A549 (cell line): ENCODE data around the gene ADGRL2. TPM values are rescaled to one million over a fixed set of nuclear protein-coding genes. Genes with fewer than 3 reads are reported as not detected.

ENCODE experiments used
- ATAC-seq, 2 experiments: fragments of 200-7000 bp in 1 of 2; fragments of >200 bp in 1 of 2; cut with Nextera tagmentation in 1 of 2; cut with Tn5 transposase in 1 of 2; 3 replicates each; pipeline versions ENCODE4 v1.8.0 to v1.9.1; 2018 to 2020; ENCODE audit warnings: mild to moderate bottlenecking in 1 of 2, moderate library complexity in 1 of 2
- CTCF ChIA-PET: fragments of 300-600 bp; sonication (Branson Sonifier 250); formaldehyde crosslinking; extraction: SDS; loops from one replicate; lab custom pipeline; 2021; ENCODE audit warnings: antibody characterized with exemption, inconsistent platforms; lab: Yijun Ruan, JAX
- POLR2A ChIA-PET: fragments of 350-600 bp; formaldehyde crosslinking; extraction: SDS; loops from one replicate; lab custom pipeline; 2021; ENCODE audit warnings: antibody characterized with exemption, inconsistent platforms; lab: Yijun Ruan, JAX
- DNase-seq, 2 experiments: peaks; one replicate each; pipeline versions ENCODE4 v3.0.0 to v3.0.0-alpha.2; 2011 to 2016; ENCODE audit warnings: low read depth in 1 of 2, low spot score in 1 of 2
- FAIRE-seq: peaks from 2 replicates; lab custom pipeline; 2011; peaks lifted over from hg19 to GRCh38; lab: Jason Lieb, UNC
- H3K27ac ChIP-seq, 2 experiments: fragments of >200 bp; sonication (Bioruptor Twin); formaldehyde crosslinking; 3 replicates each; pipeline ENCODE4 v1.5.1; 2016 to 2017
- H3K4me1 ChIP-seq: fragments of >200 bp; sonication (Bioruptor Twin); formaldehyde crosslinking; 3 replicates; pipeline ENCODE4 v1.6.1; 2016
- H3K4me2 ChIP-seq: fragments of >200 bp; sonication (Bioruptor Twin); formaldehyde crosslinking; 3 replicates; pipeline ENCODE4 v1.6.1; 2016
- H3K4me3 ChIP-seq: fragments of >200 bp; sonication (Bioruptor Twin); formaldehyde crosslinking; 3 replicates; pipeline ENCODE4 v1.5.1; 2016
- H3K9me3 ChIP-seq: fragments of >200 bp; sonication (Bioruptor Twin); formaldehyde crosslinking; 3 replicates; pipeline ENCODE4 v1.6.1; 2016
- BCL3 ChIP-seq: fragments of >200 bp; sonication (Bioruptor Twin); formaldehyde crosslinking; IDR thresholded peaks from 3 replicates; pipeline ENCODE4 v1.6.1; 2016
- BHLHE40 ChIP-seq: IDR thresholded peaks from 2 replicates; pipeline ENCODE4 v1.6.1; 2012; ENCODE audit warnings: low read depth, low read length, inconsistent platforms
- CBX8 ChIP-seq: fragments of 200-600 bp; sonication (generic); IDR thresholded peaks from 2 replicates; pipeline ENCODE4 v1.6.1; 2016
- CHD4 ChIP-seq: fragments of 200-600 bp; sonication (generic); IDR thresholded peaks from 2 replicates; pipeline ENCODE4 v1.6.1; 2016; ENCODE audit warnings: antibody characterized with exemption, mild to moderate bottlenecking, borderline replicate concordance
- CTCF ChIP-seq: fragments of >200 bp; sonication (Bioruptor Twin); formaldehyde crosslinking; IDR thresholded peaks from 3 replicates; pipeline ENCODE4 v1.5.1; 2016
- EHMT2 ChIP-seq: fragments of 200-600 bp; sonication (generic); IDR thresholded peaks from 2 replicates; pipeline ENCODE4 v1.6.1; 2016; ENCODE audit warnings: antibody characterized with exemption, low read depth, mild to moderate bottlenecking, moderate library complexity
- FOSL2 ChIP-seq, 2 experiments: fragments of 450-650 bp in 1 of 2; fragments of >200 bp in 1 of 2; sonication (Bioruptor Twin) in 1 of 2; formaldehyde crosslinking; IDR thresholded peaks; 2 replicates each; pipeline versions ENCODE4 v1.5.0 to v1.6.1; 2016 to 2020; ENCODE audit warnings: mild to moderate bottlenecking in 1 of 2, moderate library complexity in 1 of 2
- GATA3 ChIP-seq: IDR thresholded peaks from 2 replicates; pipeline ENCODE4 v1.6.1; 2012; ENCODE audit warnings: borderline replicate concordance
- HEYL ChIP-seq: fragments of 250-450 bp; sonication (Bioruptor Pico); IDR thresholded peaks from 2 replicates; pipeline ENCODE4 v1.8.0; 2021; ENCODE audit warnings: mild to moderate bottlenecking, moderate library complexity
- HMGXB4 ChIP-seq: fragments of 250-450 bp; sonication (Bioruptor Pico); IDR thresholded peaks from 2 replicates; pipeline ENCODE4 v1.5.0; 2021; ENCODE audit warnings: mild to moderate bottlenecking, moderate library complexity, borderline replicate concordance
- MAFK ChIP-seq: fragments of 450-650 bp; IDR thresholded peaks from 2 replicates; pipeline ENCODE4 v1.6.1; 2014; ENCODE audit not compliant: partially characterized antibody
- MAX ChIP-seq: IDR thresholded peaks from 2 replicates; pipeline ENCODE4 v1.6.1; 2012
- PHF8 ChIP-seq: fragments of 200-600 bp; sonication (generic); IDR thresholded peaks from 2 replicates; pipeline ENCODE4 v1.6.1; 2016; ENCODE audit warnings: low read depth, mild to moderate bottlenecking, antibody characterized with exemption, moderate library complexity, borderline replicate concordance
- RARB ChIP-seq: fragments of 250-450 bp; sonication (Bioruptor Pico); IDR thresholded peaks from 2 replicates; pipeline ENCODE4 v1.8.0; 2021; ENCODE audit warnings: mild to moderate bottlenecking, moderate library complexity
- RFX5 ChIP-seq: fragments of 450-650 bp; IDR thresholded peaks from 2 replicates; pipeline ENCODE4 v1.7.1; 2014; ENCODE audit warnings: antibody characterized with exemption, mild to moderate bottlenecking, moderate library complexity
- RNF2 ChIP-seq: fragments of 200-600 bp; sonication (generic); IDR thresholded peaks from 2 replicates; pipeline ENCODE4 v1.6.1; 2016; ENCODE audit warnings: low read depth, mild to moderate bottlenecking, antibody characterized with exemption, moderate library complexity, borderline replicate concordance
- TFCP2L1 ChIP-seq: fragments of 250-450 bp; sonication (Bioruptor Pico); IDR thresholded peaks from 2 replicates; pipeline ENCODE4 v1.5.0; 2021; ENCODE audit warnings: mild to moderate bottlenecking
- TP53 ChIP-seq: fragments of 250-450 bp; sonication (Bioruptor Pico); IDR thresholded peaks from 2 replicates; pipeline ENCODE4 v1.5.0; 2021; ENCODE audit warnings: mild to moderate bottlenecking, moderate library complexity
- ZSCAN20 ChIP-seq: fragments of 250-450 bp; sonication (Bioruptor Pico); IDR thresholded peaks from 2 replicates; pipeline ENCODE4 v1.8.0; 2022; ENCODE audit warnings: mild to moderate bottlenecking, moderate library complexity
- WGBS: methylation state at CpG from one replicate; pipeline ENCODE4 v1.1.6; 2017; ENCODE audit errors: missing lambda C conversion rate; 5-methylcytosine and 5-hydroxymethylcytosine counted together
- polyA plus RNA-seq, 4 experiments: library from polyadenylated mRNA; depleted of rRNA in 3 of 4; stranded (reverse); fragments of >200 nt; fragmentation: RNase III in 1 of 4; extraction: RNeasy Plus Mini Kit Qiagen cat#74134 plus additional on column Dnase treatment in 1 of 4; gene quantifications; 2 replicates in 3 of 4; 3 replicates in 1 of 4; pipeline ENCODE4 v1.2.3, GENCODE V29; 2011 to 2017
- TF ChIP-seq, protein P1 (sequence below): fragments of 450-650 bp; IDR thresholded peaks from 2 replicates; pipeline ENCODE4 v1.6.1; 2014; ENCODE audit warnings: antibody characterized with exemption

The ADGRL2 gene
- polyA plus RNA-seq, 2 of the 4 experiments (the other 2 are of a cell fraction), result 12.8 to 24.1 TPM

DNA sequence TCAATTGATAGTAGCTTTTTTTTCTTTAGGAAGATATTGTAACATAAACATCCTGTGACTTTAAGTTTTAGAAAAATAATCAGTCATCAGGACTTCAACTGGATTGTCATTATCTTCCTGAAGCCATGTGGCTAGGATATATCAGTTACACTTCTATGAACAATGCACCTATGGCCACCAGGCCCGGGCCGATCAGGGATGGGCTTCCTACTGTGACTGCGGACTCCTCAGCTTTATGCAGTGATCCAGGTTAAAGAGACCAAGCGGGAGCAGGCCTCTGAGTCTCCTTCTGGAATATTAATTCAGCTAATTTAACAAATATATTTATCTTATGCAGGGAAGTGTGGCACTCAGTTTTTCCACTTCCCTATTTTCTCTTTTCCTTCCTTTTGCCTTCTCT is 200.6 kb downstream of the ADGRL2 start:
- Histone ChIP-seq H3K4me1 (no peaks in the 10 kb centered on the region), H3K4me3 (no peak overlapping the region), H3K9me3 (no peaks in the 10 kb centered on the region), H3K4me2 (no peak overlapping the region), H3K27ac (no peak overlapping the region)
- DNase-seq (no peak), ATAC-seq (no peak), FAIRE-seq (no peak)
- TF ChIP-seq MAX, result no peak
- TF ChIP-seq TFCP2L1 (CRISPR knock-in tag), result no peak
- TF ChIP-seq CHD4, result no peak
- TF ChIP-seq HEYL (CRISPR knock-in tag), result no peak
- TF ChIP-seq RARB (CRISPR knock-in tag), result no peak
- TF ChIP-seq RNF2, result no peak
- TF ChIP-seq CBX8, result no peak
- TF ChIP-seq MAFK, result no peak
- no peak for TF ChIP-seq TP53 (CRISPR knock-in tag)
- no peak for TF ChIP-seq ZSCAN20 (CRISPR knock-in tag)
- ChIA-PET CTCF (no interaction called here), POLR2A (no interaction called here)
- WGBS, result 65% methylated on average over 4 of the region's 4 CpGs

DNA sequence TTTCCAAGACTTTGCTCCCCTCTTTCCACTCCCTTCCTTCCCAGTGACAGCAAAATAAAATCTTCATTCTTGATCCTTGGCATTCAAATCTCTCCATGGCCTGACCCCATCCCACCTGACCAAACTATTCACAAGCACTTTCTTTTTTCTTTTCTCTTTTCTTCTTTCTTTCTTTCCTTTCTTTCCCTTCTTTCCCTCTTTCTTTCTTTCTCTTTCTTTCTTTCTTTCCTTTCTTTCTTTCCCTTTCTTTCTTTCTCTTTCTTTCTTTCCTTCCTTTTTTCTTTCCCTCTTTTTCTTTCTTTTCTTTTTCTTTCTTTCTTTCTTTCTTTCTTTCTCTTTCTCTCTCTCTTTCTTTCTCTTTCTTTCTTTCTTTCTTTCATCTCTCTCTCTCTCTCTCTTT is 207.1 kb downstream of the ADGRL2 start:
- Histone ChIP-seq H3K4me3 (no peak overlapping the region), H3K27ac (no peak overlapping the region), H3K4me2 (no peak overlapping the region), H3K4me1 (no peaks in the 10 kb centered on the region), H3K9me3 (no peaks in the 10 kb centered on the region)
- ChIA-PET POLR2A (no interaction called here), CTCF (no interaction called here)
- ATAC-seq (no peak), FAIRE-seq (no peak), DNase-seq (no peak)
- TF ChIP-seq BCL3 (no peak), CTCF (no peak), RFX5 (no peak), EHMT2 (no peak), GATA3 (no peak), FOSL2 (IDR thresholded peaks at IDR 0.05) (no peak), FOSL2 (CRISPR knock-in tag; IDR thresholded peaks at IDR 0.05) (no peak), MAFK (no peak), PHF8 (no peak), BHLHE40 (no peak), HMGXB4 (CRISPR knock-in tag) (no peak)
- TF ChIP-seq, protein P1, sequence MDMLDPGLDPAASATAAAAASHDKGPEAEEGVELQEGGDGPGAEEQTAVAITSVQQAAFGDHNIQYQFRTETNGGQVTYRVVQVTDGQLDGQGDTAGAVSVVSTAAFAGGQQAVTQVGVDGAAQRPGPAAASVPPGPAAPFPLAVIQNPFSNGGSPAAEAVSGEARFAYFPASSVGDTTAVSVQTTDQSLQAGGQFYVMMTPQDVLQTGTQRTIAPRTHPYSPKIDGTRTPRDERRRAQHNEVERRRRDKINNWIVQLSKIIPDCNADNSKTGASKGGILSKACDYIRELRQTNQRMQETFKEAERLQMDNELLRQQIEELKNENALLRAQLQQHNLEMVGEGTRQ, result no peak
